Spleen (tissue), 13 donors: Measurements from ENCODE around the gene SSUH2. TPM values are rescaled to one million over a fixed set of nuclear protein-coding genes. Genes with fewer than 3 reads are reported as not detected.
"Not testable (repeated sequence)": the region's sequence is repeated elsewhere in the genome, so short reads cannot be mapped to it uniquely, and the experiment has no call there.

Source experiments
- DNase-seq: peaks from one replicate; pipeline ENCODE4 v3.0.0-alpha.2; 2020
- H3K27ac ChIP-seq, 8 donors: fragments of 200-600 bp; sonication (generic) in 7 of 8; 1 replicate in 4 of 8; 2 replicates in 4 of 8; pipeline versions ENCODE4 v1.5.0 to v1.8.0; 2016 to 2021; ENCODE audit warnings: inconsistent platforms in 4 of 8, mild to moderate bottlenecking in 4 of 8, moderate library complexity in 1 of 8
- H3K27me3 ChIP-seq, 7 donors: fragments of 200-600 bp; sonication (generic) in 6 of 7; replicated peaks in 1 of 7; 1 replicate in 4 of 7; 2 replicates in 3 of 7; pipeline versions ENCODE4 v1.5.0 to v1.8.0; 2016 to 2021; ENCODE audit warnings: inconsistent platforms in 3 of 7, mild to moderate bottlenecking in 1 of 7
- H3K36me3 ChIP-seq, 6 donors: fragments of 200-600 bp; sonication (generic) in 5 of 6; 1 replicate in 4 of 6; 2 replicates in 2 of 6; pipeline versions ENCODE4 v1.5.0 to v1.8.0; 2016 to 2021; ENCODE audit warnings: inconsistent platforms in 2 of 6
- H3K4me1 ChIP-seq, 6 donors: fragments of 200-600 bp; sonication (generic) in 5 of 6; 1 replicate in 3 of 6; 2 replicates in 3 of 6; pipeline versions ENCODE4 v1.5.0 to v1.8.0; 2016 to 2021; ENCODE audit warnings: inconsistent platforms in 3 of 6
- H3K4me3 ChIP-seq, 8 donors: fragments of 200-600 bp; sonication (generic) in 7 of 8; 1 replicate in 4 of 8; 2 replicates in 4 of 8; pipeline versions ENCODE4 v1.5.0 to v1.8.0; 2016 to 2021; ENCODE audit warnings: inconsistent platforms in 4 of 8, mild to moderate bottlenecking in 4 of 8, moderate library complexity in 2 of 8
- H3K9me3 ChIP-seq, 8 donors: fragments of 200-600 bp; sonication (generic) in 7 of 8; 1 replicate in 4 of 8; 2 replicates in 4 of 8; pipeline versions ENCODE4 v1.5.0 to v1.8.0; 2016 to 2021; ENCODE audit warnings: inconsistent platforms in 4 of 8
- CTCF ChIP-seq, 11 experiments: fragments of 200-600 bp in 7 of 11; fragments of 450-650 bp in 4 of 11; sonication (generic) in 4 of 11; IDR thresholded peaks in 8 of 11; conservative IDR thresholded peaks in 3 of 11; 1 replicate in 7 of 11; 2 replicates in 4 of 11; pipeline versions ENCODE4 v1.4.0 to v1.8.0; 2016 to 2021; ENCODE audit warnings: antibody characterized with exemption in 11 of 11, inconsistent platforms in 4 of 11, mild to moderate bottlenecking in 1 of 11
- POLR2A ChIP-seq, 3 donors: fragments of 450-650 bp; IDR thresholded peaks; one replicate each; pipeline ENCODE4 v1.5.1; 2017; ENCODE audit warnings: antibody characterized with exemption in 3 of 3, mild to moderate bottlenecking in 1 of 3
- POLR2AphosphoS5 ChIP-seq, 3 donors: sonication (generic); formaldehyde crosslinking; IDR thresholded peaks; one replicate each; pipeline ENCODE4 v1.5.1; 2017; ENCODE audit warnings: antibody characterized with exemption in 3 of 3
- WGBS, 5 donors: extraction: QIAGEN DNeasy Blood & Tissue Kit in 3 of 5; methylation state at CpG; one replicate each; pipeline versions ENCODE4 v1.1.5 to v1.1.7; 2013 to 2018; 5-methylcytosine and 5-hydroxymethylcytosine counted together
- intact Hi-C: fragments of 100-400 bp; cut with DNase I; formaldehyde crosslinking; loops from one replicate; pipeline ENCODE4 v1.15.0; 2023; ENCODE audit warnings: low total_unique reads
- long read RNA-seq, 2 donors: transcript quantifications; one replicate each; lab custom pipeline, GENCODE V29; 2026
- polyA plus RNA-seq, 3 donors: library from polyadenylated mRNA; stranded (reverse); fragments of 200-250 nt; gene quantifications; one replicate each; pipeline ENCODE4 v1.2.1, GENCODE V29; 2013
- total RNA-seq, 7 donors: library from RNA; depleted of rRNA in 3 of 7; stranded (reverse); fragments of >200 nt in 3 of 7; fragmentation: NEBNext Ultra II Directional in 4 of 7; extraction: Animal tissue kit (Norgen Biotek cat#: 25700) in 4 of 7; gene quantifications; one replicate each; pipeline versions ENCODE4 v1.1.0 to v1.2.1, GENCODE V29; 2016 to 2021
- donor health status: healthy with polysubstance abuse.
- donor health status: DM: no; HTN: no; CAD: no; lungs with moderate emphysema.
- donor health status: DM: no; HTN: no; CAD: no.
- donor health status: Bipolar disorder and iron deficiency.
- donor health status: healthy.
- donor health status: DM: no; HTN: no; CAD: no.
- donor health status: DM: yes; HTN: yes; CAD: no.

Gene SSUH2
- total RNA-seq = 1 to 10 TPM in 6 of 7 donors, under 1 TPM in 1; 0.94 to 4.5 (median 1.3) TPM
- 1 to 10 TPM; 1.1 to 4.3 (median 2.0) TPM for polyA plus RNA-seq
- long read RNA-seq, donor 1, partial matches to known transcripts = 0 of 1 reads
- long read RNA-seq, donor 1, other reads (novel, unspliced or antisense) = 0 of 1 reads
- long read RNA-seq, donor 2 = 0 reads

- Histone ChIP-seq H3K36me3 (no peaks in the 10 kb centered on the region), H3K9me3 (no peaks in the 10 kb centered on the region), H3K4me1 (no peaks in the 10 kb centered on the region), H3K27ac (no peak within 1 kb of the TSS), H3K27me3 (peaks cover 0 to 14% (median 0%) of the 10 kb centered on the region in 7 donors), H3K4me3 (no peak within 1 kb of the TSS)
- TF ChIP-seq POLR2AphosphoS5 (IDR thresholded peaks at IDR 0.05) (no peak), POLR2A (IDR thresholded peaks at IDR 0.05) (no peak), CTCF (IDR thresholded peaks at IDR 0.05 in 8 of 11, conservative IDR thresholded peaks at IDR 0.05 in 3 of 11) (no peak)
- 72 to 85% (median 77%) methylated on average over 8 of the region's 8 CpGs for WGBS, 5 donors
- peak; percentile 18 for DNase-seq
- intact Hi-C loops = no loop called here
Observed at GRCh38 chr3:8644748-8645390, at the start of gene SSUH2. SSUH2 (minus strand) TSS chr3:8644798; CDS start chr3:8644758, 40 bp downstream.

- intact Hi-C loops, H3K4me1 ChIP-seq, DNase-seq, H3K27me3 ChIP-seq, H3K36me3 ChIP-seq, H3K27ac ChIP-seq, H3K9me3 ChIP-seq, H3K4me3 ChIP-seq: not testable (repeated sequence)
- WGBS, 5 donors = 85 to 96% (median 90%) methylated on average over 9 of the region's 9 CpGs
Observed at GRCh38 chr3:8691295-8691694, 46.7 kb upstream of the SSUH2 start.

GRCh38 chr3:8684992-8685391 lies 40.4 kb upstream of the SSUH2 start:
- intact Hi-C loops, H3K27ac ChIP-seq, H3K4me1 ChIP-seq, H3K9me3 ChIP-seq, H3K36me3 ChIP-seq, DNase-seq, H3K4me3 ChIP-seq: not testable (repeated sequence)
- H3K27me3 ChIP-seq = peaks cover 0 to 15% (median 0%) of the 10 kb centered on the region in 7 donors
- 75 to 89% (median 79%) methylated on average over 6 of the region's 6 CpGs for WGBS, 5 donors

GRCh38 chr3:8682850-8683574 lies 38.4 kb upstream of the SSUH2 start:
- H3K4me3 ChIP-seq, H3K36me3 ChIP-seq, H3K27ac ChIP-seq, H3K4me1 ChIP-seq, H3K9me3 ChIP-seq, intact Hi-C loops, DNase-seq: not testable (repeated sequence)
- 64 to 75% (median 68%) methylated on average over 18 to 19 of the region's 19 CpGs for WGBS, 5 donors
- H3K27me3 ChIP-seq = peaks cover 0 to 33% (median 0%) of the 10 kb centered on the region in 7 donors

GRCh38 chr3:8681881-8682538 lies 37.4 kb upstream of the SSUH2 start:
- H3K4me3 ChIP-seq, H3K4me1 ChIP-seq, H3K27ac ChIP-seq, DNase-seq, H3K36me3 ChIP-seq, H3K9me3 ChIP-seq, intact Hi-C loops: not testable (repeated sequence)
- H3K27me3 ChIP-seq = peaks cover 0 to 37% (median 0%) of the 10 kb centered on the region in 7 donors
- 74 to 87% (median 83%) methylated on average over 7 to 9 of the region's 9 CpGs for WGBS, 5 donors

GRCh38 chr3:8681349-8681748 lies 36.8 kb upstream of the SSUH2 start:
- H3K27ac ChIP-seq = no peak overlapping the region
- H3K27me3 ChIP-seq = peaks cover 0 to 37% (median 0%) of the 10 kb centered on the region in 7 donors
- no peak for TF ChIP-seq CTCF (IDR thresholded peaks at IDR 0.05 in 8 of 11, conservative IDR thresholded peaks at IDR 0.05 in 3 of 11)
- no peak for TF ChIP-seq POLR2A (IDR thresholded peaks at IDR 0.05)
- TF ChIP-seq POLR2AphosphoS5 (IDR thresholded peaks at IDR 0.05) = no peak
- 79 to 96% (median 83%) methylated on average over 11 to 22 of the region's 22 CpGs for WGBS, 5 donors
- no peak overlapping the region for H3K4me3 ChIP-seq
- DNase-seq = no peak
- H3K4me1 ChIP-seq = no peaks in the 10 kb centered on the region
- intact Hi-C loops = no loop called here
- no peaks in the 10 kb centered on the region for H3K9me3 ChIP-seq
- no peaks in the 10 kb centered on the region for H3K36me3 ChIP-seq

- peaks cover 0 to 37% (median 0%) of the 10 kb centered on the region in 7 donors for H3K27me3 ChIP-seq
- H3K4me3 ChIP-seq, H3K36me3 ChIP-seq, DNase-seq, H3K27ac ChIP-seq, intact Hi-C loops, H3K4me1 ChIP-seq, H3K9me3 ChIP-seq: not testable (repeated sequence)
- 59 to 78% (median 70%) methylated on average over 12 to 13 of the region's 13 CpGs for WGBS, 5 donors
Observed at GRCh38 chr3:8679817-8680553, 35.4 kb upstream of the SSUH2 start.
